Panc1 (cell line): ENCODE data around the gene NTRK2. TPM values are rescaled to one million over a fixed set of nuclear protein-coding genes. Genes with fewer than 3 reads are reported as not detected.

Source experiments
- ATAC-seq: fragments of 200-7000 bp; cut with Tn5 transposase; 2 replicates; pipeline ENCODE4 v1.9.1; 2020; ENCODE audit warnings: mild to moderate bottlenecking, moderate library complexity
- BruUV-seq: library from RNA; stranded (reverse); fragments of 400-500 nt; replicated peaks from 2 replicates; lab custom pipeline; 2021; lab: Mats Ljungman, UMichigan
- CTCF ChIA-PET: fragments of 300-600 bp; sonication (Branson Sonifier 250); formaldehyde crosslinking; loops from one replicate; lab custom pipeline; 2022; ENCODE audit warnings: antibody characterized with exemption; lab: Charles Lee
- POLR2A ChIA-PET: fragments of 300-600 bp; sonication (Branson Sonifier 250); formaldehyde crosslinking; loops from one replicate; lab custom pipeline; 2022; ENCODE audit warnings: antibody characterized with exemption; lab: Charles Lee
- DNase-seq: peaks from one replicate; pipeline ENCODE4 v3.0.0-alpha.2; 2010; ENCODE audit warnings: low read depth, low spot score
- H3K27ac ChIP-seq: 2 replicates; pipeline ENCODE4 v1.5.1; 2011; ENCODE audit warnings: mild to moderate bottlenecking, low read length, inconsistent platforms
- H3K27me3 ChIP-seq: fragments of 200-500 bp; sonication (Bioruptor generic); 2 replicates; pipeline ENCODE4 v1.6.0; 2014; ENCODE audit warnings: low read length, inconsistent platforms; ENCODE audit not compliant: control insufficient read depth, insufficient read depth
- H3K36me3 ChIP-seq: fragments of 200-500 bp; sonication (Bioruptor generic); 2 replicates; pipeline ENCODE4 v1.5.1; 2014; ENCODE audit warnings: inconsistent platforms, mild to moderate bottlenecking, low read length, moderate library complexity; ENCODE audit not compliant: control insufficient read depth, insufficient read depth
- H3K4me1 ChIP-seq: 2 replicates; pipeline ENCODE4 v1.5.1; 2011; ENCODE audit warnings: inconsistent platforms, mild to moderate bottlenecking, low read length, moderate library complexity; ENCODE audit not compliant: control insufficient read depth, insufficient read depth
- H3K4me3 ChIP-seq, 2 experiments: 2 replicates each; pipeline ENCODE4 v1.5.1; 2011 to 2012; ENCODE audit warnings: low read depth in 2 of 2, low read length in 2 of 2, mild to moderate bottlenecking in 2 of 2, inconsistent platforms in 1 of 2, moderate library complexity in 1 of 2
- H3K9me3 ChIP-seq: fragments of 200-500 bp; sonication (Bioruptor generic); 2 replicates; pipeline ENCODE4 v1.5.1; 2014; ENCODE audit warnings: low read depth, mild to moderate bottlenecking, inconsistent platforms, low read length, moderate library complexity; ENCODE audit not compliant: control insufficient read depth, insufficient read depth
- POLR2AphosphoS5 ChIP-seq: IDR thresholded peaks from 2 replicates; pipeline ENCODE4 v1.6.1; 2012; ENCODE audit warnings: mild to moderate bottlenecking, low read depth, low read length, moderate library complexity
- SIN3A ChIP-seq: IDR thresholded peaks from 2 replicates; pipeline ENCODE4 v1.6.1; 2012; ENCODE audit warnings: low read depth, mild to moderate bottlenecking, low read length, moderate library complexity, borderline replicate concordance; ENCODE audit not compliant: insufficient read depth
- TCF7L2 ChIP-seq: IDR thresholded peaks from 2 replicates; pipeline ENCODE4 v1.6.1; 2011; ENCODE audit warnings: mild to moderate bottlenecking, low read depth, low read length, inconsistent platforms
- in situ Hi-C: cut with HindIII; loops from 2 replicates; pipeline ENCODE4 v1.10.0; 2016; ENCODE audit warnings: low sequenced_read_pairs, low pct_unique_long_range_greater_than_20kb
- intact Hi-C: fragments of 100-400 bp; cut with micrococcal nuclease; formaldehyde crosslinking; loops from one replicate; pipeline ENCODE4 v1.10.0; 2022; ENCODE audit not compliant: unreplicated experiment
- total RNA-seq: library from RNA; stranded (reverse); gene quantifications from one replicate; pipeline ENCODE4 v1.2.1, GENCODE V29; 2021; ENCODE audit not compliant: unreplicated experiment
- TF ChIP-seq, protein P1 (sequence below), 2 experiments: IDR thresholded peaks; 2 replicates each; pipeline ENCODE4 v1.6.1; 2011 to 2012; ENCODE audit warnings: low read depth in 2 of 2, control low read depth in 1 of 2, low read length in 1 of 2, mild to moderate bottlenecking in 1 of 2, moderate library complexity in 1 of 2; ENCODE audit not compliant: insufficient read depth in 1 of 2
- TF ChIP-seq, protein P2 (sequence below): fragments of 450-650 bp; IDR thresholded peaks from 2 replicates; pipeline ENCODE4 v1.5.1; 2017; ENCODE audit warnings: mild to moderate bottlenecking

The NTRK2 gene
- total RNA-seq, 1 experiment from 2014 or later: 0.23 TPM

DNA sequence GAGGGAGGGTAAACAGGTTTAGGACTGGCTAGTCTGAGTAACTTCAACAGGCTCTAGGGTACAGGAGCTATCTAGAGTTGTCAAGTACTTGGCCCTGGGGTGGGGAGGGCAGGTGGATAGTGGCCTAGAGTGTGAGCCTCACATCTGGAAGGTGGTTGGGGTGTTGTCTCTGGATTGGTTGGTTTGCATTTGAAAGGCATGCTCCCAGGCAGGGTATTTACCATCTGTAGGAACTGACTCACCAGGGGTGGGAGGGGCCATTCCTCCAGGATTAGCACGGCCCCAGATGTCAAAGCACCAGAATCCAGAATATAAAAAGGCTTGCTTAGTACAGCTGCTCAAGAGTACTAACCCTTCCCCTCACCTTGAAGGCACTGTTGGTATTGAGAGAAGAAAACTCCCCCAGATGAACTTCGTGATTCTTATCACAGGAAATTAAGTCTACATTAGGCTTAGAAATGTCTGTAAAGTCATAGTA is 193.3 kb downstream of the NTRK2 start:
- POLR2A ChIA-PET: no interaction called here
- ATAC-seq (no peak), DNase-seq (no peak)
- TF ChIP-seq TCF7L2 (no peak), SIN3A (no peak), POLR2AphosphoS5 (no peak)
- TF ChIP-seq, protein P1, sequence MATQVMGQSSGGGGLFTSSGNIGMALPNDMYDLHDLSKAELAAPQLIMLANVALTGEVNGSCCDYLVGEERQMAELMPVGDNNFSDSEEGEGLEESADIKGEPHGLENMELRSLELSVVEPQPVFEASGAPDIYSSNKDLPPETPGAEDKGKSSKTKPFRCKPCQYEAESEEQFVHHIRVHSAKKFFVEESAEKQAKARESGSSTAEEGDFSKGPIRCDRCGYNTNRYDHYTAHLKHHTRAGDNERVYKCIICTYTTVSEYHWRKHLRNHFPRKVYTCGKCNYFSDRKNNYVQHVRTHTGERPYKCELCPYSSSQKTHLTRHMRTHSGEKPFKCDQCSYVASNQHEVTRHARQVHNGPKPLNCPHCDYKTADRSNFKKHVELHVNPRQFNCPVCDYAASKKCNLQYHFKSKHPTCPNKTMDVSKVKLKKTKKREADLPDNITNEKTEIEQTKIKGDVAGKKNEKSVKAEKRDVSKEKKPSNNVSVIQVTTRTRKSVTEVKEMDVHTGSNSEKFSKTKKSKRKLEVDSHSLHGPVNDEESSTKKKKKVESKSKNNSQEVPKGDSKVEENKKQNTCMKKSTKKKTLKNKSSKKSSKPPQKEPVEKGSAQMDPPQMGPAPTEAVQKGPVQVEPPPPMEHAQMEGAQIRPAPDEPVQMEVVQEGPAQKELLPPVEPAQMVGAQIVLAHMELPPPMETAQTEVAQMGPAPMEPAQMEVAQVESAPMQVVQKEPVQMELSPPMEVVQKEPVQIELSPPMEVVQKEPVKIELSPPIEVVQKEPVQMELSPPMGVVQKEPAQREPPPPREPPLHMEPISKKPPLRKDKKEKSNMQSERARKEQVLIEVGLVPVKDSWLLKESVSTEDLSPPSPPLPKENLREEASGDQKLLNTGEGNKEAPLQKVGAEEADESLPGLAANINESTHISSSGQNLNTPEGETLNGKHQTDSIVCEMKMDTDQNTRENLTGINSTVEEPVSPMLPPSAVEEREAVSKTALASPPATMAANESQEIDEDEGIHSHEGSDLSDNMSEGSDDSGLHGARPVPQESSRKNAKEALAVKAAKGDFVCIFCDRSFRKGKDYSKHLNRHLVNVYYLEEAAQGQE (IDR thresholded peaks at IDR 0.05; ENCODE audit: insufficient read depth in 1 of 2, low read depth in 2 of 2, low read length in 1 of 2): no peak
- TF ChIP-seq, protein P2, sequence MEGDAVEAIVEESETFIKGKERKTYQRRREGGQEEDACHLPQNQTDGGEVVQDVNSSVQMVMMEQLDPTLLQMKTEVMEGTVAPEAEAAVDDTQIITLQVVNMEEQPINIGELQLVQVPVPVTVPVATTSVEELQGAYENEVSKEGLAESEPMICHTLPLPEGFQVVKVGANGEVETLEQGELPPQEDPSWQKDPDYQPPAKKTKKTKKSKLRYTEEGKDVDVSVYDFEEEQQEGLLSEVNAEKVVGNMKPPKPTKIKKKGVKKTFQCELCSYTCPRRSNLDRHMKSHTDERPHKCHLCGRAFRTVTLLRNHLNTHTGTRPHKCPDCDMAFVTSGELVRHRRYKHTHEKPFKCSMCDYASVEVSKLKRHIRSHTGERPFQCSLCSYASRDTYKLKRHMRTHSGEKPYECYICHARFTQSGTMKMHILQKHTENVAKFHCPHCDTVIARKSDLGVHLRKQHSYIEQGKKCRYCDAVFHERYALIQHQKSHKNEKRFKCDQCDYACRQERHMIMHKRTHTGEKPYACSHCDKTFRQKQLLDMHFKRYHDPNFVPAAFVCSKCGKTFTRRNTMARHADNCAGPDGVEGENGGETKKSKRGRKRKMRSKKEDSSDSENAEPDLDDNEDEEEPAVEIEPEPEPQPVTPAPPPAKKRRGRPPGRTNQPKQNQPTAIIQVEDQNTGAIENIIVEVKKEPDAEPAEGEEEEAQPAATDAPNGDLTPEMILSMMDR: no peak
- Histone ChIP-seq H3K27ac (no peak overlapping the region), H3K36me3 (no peaks in the 10 kb centered on the region), H3K27me3 (no peaks in the 10 kb centered on the region), H3K4me1 (no peaks in the 10 kb centered on the region), H3K9me3 (no peaks in the 10 kb centered on the region), H3K4me3 (no peak overlapping the region)
- in situ Hi-C loops: no loop called here
- intact Hi-C loops: no loop called here
- BruUV-seq: no TSS peak
- CTCF ChIA-PET: no interaction called here

GRCh38 chr9:84863372-84863771 is 193.8 kb downstream of the NTRK2 start:
- ATAC-seq (no peak), DNase-seq (no peak)
- in situ Hi-C loops (no loop called here), intact Hi-C loops (no loop called here)
- ChIA-PET CTCF (no interaction called here), POLR2A (no interaction called here)
- Histone ChIP-seq H3K36me3 (no peaks in the 10 kb centered on the region), H3K27me3 (no peaks in the 10 kb centered on the region), H3K4me1 (no peaks in the 10 kb centered on the region), H3K9me3 (no peaks in the 10 kb centered on the region), H3K4me3 (no peak overlapping the region), H3K27ac (no peak overlapping the region)
- no TSS peak for BruUV-seq
- TF ChIP-seq, protein P1 (IDR thresholded peaks at IDR 0.05; ENCODE audit: insufficient read depth in 1 of 2, low read depth in 2 of 2, low read length in 1 of 2): no peak
- TF ChIP-seq POLR2AphosphoS5: no peak
